Thoracic aorta (tissue), 2 donors: ENCODE measurements around the gene IFIT3. TPM values are rescaled to one million over a fixed set of nuclear protein-coding genes. Genes with fewer than 3 reads are reported as not detected.
A peak's percentile ranks its signal among the peaks of the same experiment; 100 is the strongest.
"Not testable (repeated sequence)": the region's sequence is repeated elsewhere in the genome, so short reads cannot be mapped to it uniquely, and the experiment has no call there.

Experiments used
- ATAC-seq: fragments of 150-250 bp; one replicate; pipeline ENCODE4 v1.8.0; 2017; ENCODE audit warnings: low read depth; ENCODE audit not compliant: insufficient number of reproducible peaks, low FRiP score
- DNase-seq: peaks from one replicate; pipeline ENCODE4 v3.0.0-alpha.2; 2020; ENCODE audit warnings: low spot score
- H3K27ac ChIP-seq, 2 donors: fragments of 200-600 bp; sonication (generic); 1 replicate in 1 of 2; 2 replicates in 1 of 2; pipeline ENCODE4 v1.5.1; 2016; ENCODE audit warnings: mild to moderate bottlenecking in 2 of 2, moderate library complexity in 2 of 2
- H3K27me3 ChIP-seq: fragments of 200-600 bp; sonication (generic); replicated peaks from 2 replicates; pipeline ENCODE4 v1.6.0; 2016; ENCODE audit warnings: mild to moderate bottlenecking; ENCODE audit not compliant: insufficient read depth
- H3K36me3 ChIP-seq: fragments of 200-600 bp; sonication (generic); one replicate; pipeline ENCODE4 v1.5.1; 2016
- H3K4me1 ChIP-seq, 2 donors: fragments of 200-600 bp; sonication (generic); 1 replicate in 1 of 2; 2 replicates in 1 of 2; pipeline versions ENCODE4 v1.5.1 to v1.6.0; 2016; ENCODE audit warnings: low read depth in 2 of 2, mild to moderate bottlenecking in 1 of 2; ENCODE audit not compliant: control insufficient read depth in 1 of 2
- H3K4me3 ChIP-seq: fragments of 200-600 bp; sonication (generic); 2 replicates; pipeline ENCODE4 v1.5.1; 2016; ENCODE audit warnings: mild to moderate bottlenecking
- H3K9me3 ChIP-seq: fragments of 200-600 bp; sonication (generic); 2 replicates; pipeline ENCODE4 v1.5.1; 2016
- total RNA-seq, 2 donors: library from RNA; depleted of rRNA; stranded (reverse); fragments of >200 nt; gene quantifications; one replicate each; pipeline versions ENCODE4 v1.1.0 to v1.2.3, GENCODE V29; 2016
- TF ChIP-seq, protein P1 (sequence below): fragments of 200-600 bp; sonication (generic); IDR thresholded peaks from one replicate; pipeline ENCODE4 v1.5.1; 2019; ENCODE audit warnings: antibody characterized with exemption

Gene IFIT3
- total RNA-seq, 2 donors from 2014 or later: 9.6 to 22.7 TPM

DNA sequence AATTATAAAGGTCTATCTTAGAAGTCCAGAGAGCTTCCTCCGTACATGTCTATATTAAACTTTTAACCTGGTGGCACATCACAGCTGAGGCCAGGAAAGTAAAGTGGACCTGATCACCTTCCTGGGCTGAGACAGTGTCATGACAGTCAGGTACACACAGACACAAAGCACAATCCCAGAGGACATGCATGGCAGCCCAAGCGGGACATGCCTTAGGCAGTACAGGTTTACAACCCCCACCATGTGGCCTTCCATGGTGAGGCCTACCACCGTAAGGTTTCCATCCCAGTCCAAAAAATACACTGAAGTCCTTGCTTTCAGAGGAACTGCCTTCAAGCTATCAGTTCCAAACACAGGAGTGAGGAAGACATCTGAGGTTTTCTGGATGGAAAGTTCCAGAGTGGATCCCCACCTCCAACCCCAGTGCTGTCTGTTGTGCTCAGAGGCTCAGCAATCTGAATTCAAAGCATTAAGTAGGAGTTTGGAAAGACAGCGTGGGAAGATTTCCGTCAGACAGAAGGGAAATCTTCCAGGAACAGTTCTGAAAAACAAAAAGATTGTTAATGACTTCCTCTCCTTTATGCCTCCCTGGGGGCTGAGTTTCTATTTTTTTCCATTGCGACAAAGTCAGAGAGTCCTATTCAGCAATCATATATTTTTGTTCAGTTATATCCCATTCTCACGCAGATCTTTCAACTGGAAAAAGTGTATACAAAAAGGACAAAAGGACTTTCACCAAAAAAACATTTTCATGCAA, 20.1 kb downstream of the IFIT3 start:
- TF ChIP-seq, protein P1, sequence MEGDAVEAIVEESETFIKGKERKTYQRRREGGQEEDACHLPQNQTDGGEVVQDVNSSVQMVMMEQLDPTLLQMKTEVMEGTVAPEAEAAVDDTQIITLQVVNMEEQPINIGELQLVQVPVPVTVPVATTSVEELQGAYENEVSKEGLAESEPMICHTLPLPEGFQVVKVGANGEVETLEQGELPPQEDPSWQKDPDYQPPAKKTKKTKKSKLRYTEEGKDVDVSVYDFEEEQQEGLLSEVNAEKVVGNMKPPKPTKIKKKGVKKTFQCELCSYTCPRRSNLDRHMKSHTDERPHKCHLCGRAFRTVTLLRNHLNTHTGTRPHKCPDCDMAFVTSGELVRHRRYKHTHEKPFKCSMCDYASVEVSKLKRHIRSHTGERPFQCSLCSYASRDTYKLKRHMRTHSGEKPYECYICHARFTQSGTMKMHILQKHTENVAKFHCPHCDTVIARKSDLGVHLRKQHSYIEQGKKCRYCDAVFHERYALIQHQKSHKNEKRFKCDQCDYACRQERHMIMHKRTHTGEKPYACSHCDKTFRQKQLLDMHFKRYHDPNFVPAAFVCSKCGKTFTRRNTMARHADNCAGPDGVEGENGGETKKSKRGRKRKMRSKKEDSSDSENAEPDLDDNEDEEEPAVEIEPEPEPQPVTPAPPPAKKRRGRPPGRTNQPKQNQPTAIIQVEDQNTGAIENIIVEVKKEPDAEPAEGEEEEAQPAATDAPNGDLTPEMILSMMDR: no peak
- no peak overlapping the region for H3K4me3 ChIP-seq
- no peaks in the 10 kb centered on the region for H3K9me3 ChIP-seq
- H3K36me3 ChIP-seq: no peaks in the 10 kb centered on the region
- no peaks in the 10 kb centered on the region for H3K27me3 ChIP-seq
- peaks cover 25 to 43% of the 10 kb centered on the region in 2 donors for H3K4me1 ChIP-seq
- H3K27ac ChIP-seq: peak overlapping the region in 1 of 2 donors; percentile 34
- no peak for DNase-seq
- ATAC-seq: no peak

GRCh38 chr10:89348481-89348880, 20.7 kb downstream of the IFIT3 start:
- no peaks in the 10 kb centered on the region for H3K36me3 ChIP-seq
- no peak overlapping the region for H3K27ac ChIP-seq
- H3K27me3 ChIP-seq: no peaks in the 10 kb centered on the region
- DNase-seq: no peak
- H3K4me3 ChIP-seq: no peak overlapping the region
- no peaks in the 10 kb centered on the region for H3K9me3 ChIP-seq
- H3K4me1 ChIP-seq: peaks cover 25 to 43% of the 10 kb centered on the region in 2 donors
- TF ChIP-seq, protein P1: no peak
- ATAC-seq: no peak

DNA sequence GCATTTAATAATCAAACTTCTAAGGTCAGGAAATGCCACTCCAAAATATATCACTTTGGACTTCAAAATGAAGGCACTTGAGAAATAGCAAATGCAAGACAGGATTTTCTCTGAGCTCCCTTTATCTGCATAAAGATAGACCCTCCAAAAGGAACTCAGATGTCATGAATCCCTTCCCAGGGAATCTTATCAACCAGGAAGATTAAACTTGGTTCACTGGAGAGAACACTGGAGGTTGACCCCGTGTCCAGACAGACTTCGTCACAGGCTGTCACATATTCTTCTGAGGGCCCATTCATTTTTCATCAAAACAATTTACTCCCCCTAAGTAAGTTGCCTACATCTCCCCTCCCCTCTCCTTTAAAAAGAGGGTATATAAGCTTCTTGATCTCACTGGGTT, 21.2 kb downstream of the IFIT3 start:
- no peak for ATAC-seq
- TF ChIP-seq, protein P1: no peak
- Histone ChIP-seq H3K27me3 (no peaks in the 10 kb centered on the region), H3K4me1 (peaks cover 25 to 43% of the 10 kb centered on the region in 2 donors), H3K9me3 (no peaks in the 10 kb centered on the region), H3K36me3 (no peaks in the 10 kb centered on the region), H3K4me3 (no peak overlapping the region), H3K27ac (no peak overlapping the region)
- DNase-seq: no peak

GRCh38 chr10:89350631-89351315, 23.0 kb downstream of the IFIT3 start:
- not testable (repeated sequence) for DNase-seq, ATAC-seq, H3K36me3 ChIP-seq, H3K27me3 ChIP-seq, H3K9me3 ChIP-seq
- peaks cover 25 to 43% of the 10 kb centered on the region in 2 donors for H3K4me1 ChIP-seq
- peak overlapping the region; percentile 81 to 86 for H3K27ac ChIP-seq
- peak overlapping the region; percentile 30 for H3K4me3 ChIP-seq

DNA sequence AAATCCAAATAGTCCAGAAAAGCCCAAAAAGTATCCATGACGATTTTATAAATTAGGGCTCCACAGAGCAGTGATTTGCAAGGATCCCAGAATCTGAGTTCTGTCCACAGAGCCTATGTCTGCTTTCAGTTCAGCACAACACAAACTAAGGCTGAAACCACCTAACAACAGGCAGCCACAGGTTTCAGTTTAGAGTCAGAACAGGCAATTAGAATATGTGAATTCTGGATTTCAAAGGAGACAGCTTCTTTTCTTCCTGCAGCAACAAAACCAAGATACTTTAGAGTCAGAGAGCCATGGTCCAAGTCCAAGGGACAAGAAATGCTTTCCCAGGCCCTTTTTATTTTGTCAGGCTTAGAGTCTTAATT, 23.6 kb downstream of the IFIT3 start:
- TF ChIP-seq, protein P1: no peak
- H3K36me3 ChIP-seq: no peaks in the 10 kb centered on the region
- no peak for DNase-seq
- H3K4me3 ChIP-seq: peak overlapping the region; percentile 30
- no peaks in the 10 kb centered on the region for H3K27me3 ChIP-seq
- peak overlapping the region; percentile 81 to 86 for H3K27ac ChIP-seq
- H3K9me3 ChIP-seq: no peaks in the 10 kb centered on the region
- ATAC-seq: no peak
- H3K4me1 ChIP-seq: peaks cover 25 to 43% of the 10 kb centered on the region in 2 donors
